SKM-1 treated with dmso at 0.1 percent for 144 hours (cell line): ENCODE results near the gene UBALD2.
"Not testable (repeated sequence)": the region's sequence is repeated elsewhere in the genome, so short reads cannot be mapped to it uniquely, and the experiment has no call there.

Experiments used
- DNase-seq: peaks from one replicate; lab custom pipeline; 2025; ENCODE audit not compliant: unreplicated experiment; lab: John Stamatoyannopoulos, UW

The UBALD2 gene

DNA sequence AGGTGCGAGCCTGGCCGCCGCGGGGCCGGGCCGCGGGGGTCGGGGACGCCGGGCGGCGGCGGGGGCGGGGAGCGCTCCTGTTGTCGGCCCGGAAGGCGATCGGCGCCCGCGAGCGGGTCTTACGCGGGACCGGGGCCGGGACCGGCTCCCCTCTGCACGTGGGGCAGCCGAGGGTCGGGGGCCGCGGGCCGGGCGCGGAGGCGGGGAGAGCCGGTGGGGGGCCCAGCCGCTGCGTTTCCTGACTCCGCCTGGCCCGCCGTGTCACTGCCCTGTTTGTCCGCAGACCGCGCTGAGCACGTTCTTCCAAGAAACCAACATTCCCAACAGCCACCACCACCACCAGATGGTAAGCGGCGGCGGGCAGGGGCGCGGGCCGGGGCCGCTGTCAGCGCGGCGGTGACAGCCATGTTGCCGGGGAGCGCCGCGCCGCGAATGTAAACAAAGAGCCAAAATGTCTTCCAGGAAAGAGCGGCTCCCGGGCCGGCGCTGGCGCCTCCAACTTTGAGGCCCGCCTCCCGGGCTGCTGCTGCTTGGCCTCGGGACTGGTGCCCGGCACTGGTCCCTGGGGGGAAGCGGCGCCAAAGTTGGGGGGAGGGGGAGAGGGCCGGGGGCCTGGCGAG, 586 bp downstream of the UBALD2 start:
- DNase-seq, result peak; percentile 6

DNA sequence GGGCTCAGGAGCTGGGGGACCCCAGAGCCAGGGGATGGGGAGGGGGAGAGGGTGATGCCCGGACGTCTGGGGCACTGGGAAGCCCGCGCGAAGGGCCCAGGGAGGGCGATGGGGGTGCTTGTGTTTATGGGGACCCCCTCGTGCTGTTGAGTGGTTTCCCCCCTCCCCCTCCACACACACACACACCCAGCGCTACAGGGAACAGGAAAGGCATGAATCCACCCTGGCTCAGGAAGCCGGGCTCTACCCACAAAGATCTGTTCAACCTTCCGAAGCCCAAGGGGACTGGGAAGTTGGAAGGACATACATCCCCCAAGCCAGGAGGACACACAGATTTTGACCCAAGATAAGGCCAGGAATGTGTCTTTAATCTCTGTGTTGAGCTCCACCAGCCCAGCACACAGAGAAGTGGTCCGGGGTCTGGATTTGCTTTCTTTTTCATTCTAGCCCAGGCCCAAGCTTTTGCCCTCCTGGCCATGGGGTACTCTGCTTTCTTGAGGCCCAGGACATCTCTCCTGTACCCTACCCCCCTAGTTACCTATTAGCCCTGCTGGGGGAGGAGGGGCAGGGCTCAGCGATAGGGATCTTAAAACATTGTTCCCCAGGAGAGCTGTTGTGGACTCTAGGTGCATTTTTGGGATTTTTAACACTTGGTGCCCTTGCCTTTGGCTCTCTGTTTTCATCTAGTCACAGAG, 1.2 kb downstream of the UBALD2 start:
- DNase-seq, result no peak

GRCh38 chr17:76267051-76267576, 2.0 kb downstream of the UBALD2 start:
- no peak for DNase-seq

- DNase-seq, result not testable (repeated sequence)
These were observed 2.4 kb downstream of the UBALD2 start for GRCh38 chr17:76267581-76268001.

DNA sequence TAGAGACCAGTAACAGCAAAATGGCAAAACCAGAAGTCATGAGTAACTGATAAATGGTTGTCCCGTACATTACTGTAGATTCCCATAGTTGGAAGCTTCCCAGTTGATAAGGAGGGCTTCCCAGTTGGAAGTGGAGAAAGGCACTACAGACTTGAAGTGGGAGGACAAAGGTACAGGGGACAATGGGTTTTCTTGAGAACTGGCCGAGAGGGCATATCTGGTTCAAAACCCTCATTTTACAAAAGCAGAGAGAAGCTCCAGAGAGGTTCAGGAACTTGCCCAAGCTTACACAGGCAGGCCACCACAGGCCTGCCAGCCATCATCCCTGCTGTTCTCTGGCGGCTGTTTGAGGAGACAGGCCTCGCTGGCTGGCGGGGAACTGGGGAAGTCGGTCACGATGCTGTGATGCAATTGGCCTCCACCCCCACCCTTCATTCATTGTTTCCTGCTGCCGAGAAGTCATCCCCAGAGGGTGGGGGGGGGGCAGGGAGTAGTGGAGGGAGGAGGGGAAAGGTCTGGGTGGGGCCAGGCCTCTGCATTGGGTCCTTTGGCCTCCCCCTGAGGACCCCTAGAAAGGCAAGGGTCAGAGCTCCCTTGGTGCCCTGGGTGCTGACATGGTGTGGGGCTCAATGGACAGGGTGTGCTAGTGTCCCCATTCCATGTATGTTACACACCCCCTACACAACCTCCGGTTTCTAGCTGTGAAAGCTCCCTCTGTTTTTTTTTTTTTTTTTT, 3.0 kb downstream of the UBALD2 start:
- DNase-seq, result peak; percentile 87

GRCh38 chr17:76268991-76269981, 4.1 kb downstream of the UBALD2 start:
- DNase-seq, result no peak

GRCh38 chr17:76270127-76270592, 5.0 kb downstream of the UBALD2 start:
- DNase-seq, result no peak

DNA sequence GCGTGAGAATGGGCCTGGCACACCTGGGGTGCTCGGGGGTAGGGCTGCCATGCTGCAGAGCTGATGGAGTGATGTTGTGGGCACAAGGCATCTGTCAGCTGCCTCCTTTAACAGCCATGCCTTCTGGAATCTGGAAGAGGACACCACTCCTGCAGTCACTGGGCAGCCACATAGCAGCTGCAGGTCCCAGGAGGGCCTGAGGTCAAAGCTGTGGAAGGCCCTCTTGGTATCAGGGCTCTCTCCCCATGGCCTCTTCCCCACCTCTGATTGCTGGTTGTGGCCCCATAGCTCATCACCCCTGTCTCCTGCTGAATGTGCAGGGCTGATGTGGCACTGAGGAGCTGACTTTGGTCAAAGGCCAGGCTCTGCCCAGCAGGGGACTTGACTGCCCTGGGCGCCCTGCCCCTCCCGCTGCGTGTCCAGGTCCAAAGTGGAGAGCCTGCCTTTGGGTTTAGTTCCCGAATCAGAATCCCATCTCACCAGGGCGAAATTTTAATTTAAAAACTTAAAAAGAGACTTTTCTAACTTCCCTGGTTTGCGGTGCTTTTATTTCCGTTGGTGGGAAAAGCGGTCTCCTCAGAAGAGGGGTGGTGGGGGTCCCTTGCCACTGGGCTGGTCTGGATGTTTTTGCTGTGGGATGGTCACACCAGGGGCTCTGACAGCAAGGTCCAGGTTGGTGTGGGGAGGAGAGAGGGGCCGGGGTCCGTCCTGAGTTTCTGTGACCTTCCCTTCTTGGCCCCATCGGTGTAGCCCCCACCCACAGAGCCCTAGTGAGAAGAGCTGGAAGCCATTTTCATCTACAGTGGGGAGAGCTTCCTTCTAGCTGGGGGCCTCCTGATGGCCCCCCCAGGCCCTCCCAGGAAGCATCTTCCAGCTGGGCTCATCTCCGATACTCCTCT, 5.9 kb downstream of the UBALD2 start:
- no peak for DNase-seq

GRCh38 chr17:76271669-76272540, 6.8 kb downstream of the UBALD2 start:
- DNase-seq, result no peak

- DNase-seq, result no peak
These were observed 7.6 kb downstream of the UBALD2 start for GRCh38 chr17:76272541-76273444.

- DNase-seq, result no peak
These were observed 8.4 kb downstream of the UBALD2 start for GRCh38 chr17:76273445-76274111.

GRCh38 chr17:76274112-76274956, 9.2 kb downstream of the UBALD2 start:
- no peak for DNase-seq

- DNase-seq, result no peak
These were observed 10.4 kb downstream of the UBALD2 start for GRCh38 chr17:76275382-76276068.

- no peak for DNase-seq
These were observed 10.9 kb downstream of the UBALD2 start for GRCh38 chr17:76276069-76276431.

DNA sequence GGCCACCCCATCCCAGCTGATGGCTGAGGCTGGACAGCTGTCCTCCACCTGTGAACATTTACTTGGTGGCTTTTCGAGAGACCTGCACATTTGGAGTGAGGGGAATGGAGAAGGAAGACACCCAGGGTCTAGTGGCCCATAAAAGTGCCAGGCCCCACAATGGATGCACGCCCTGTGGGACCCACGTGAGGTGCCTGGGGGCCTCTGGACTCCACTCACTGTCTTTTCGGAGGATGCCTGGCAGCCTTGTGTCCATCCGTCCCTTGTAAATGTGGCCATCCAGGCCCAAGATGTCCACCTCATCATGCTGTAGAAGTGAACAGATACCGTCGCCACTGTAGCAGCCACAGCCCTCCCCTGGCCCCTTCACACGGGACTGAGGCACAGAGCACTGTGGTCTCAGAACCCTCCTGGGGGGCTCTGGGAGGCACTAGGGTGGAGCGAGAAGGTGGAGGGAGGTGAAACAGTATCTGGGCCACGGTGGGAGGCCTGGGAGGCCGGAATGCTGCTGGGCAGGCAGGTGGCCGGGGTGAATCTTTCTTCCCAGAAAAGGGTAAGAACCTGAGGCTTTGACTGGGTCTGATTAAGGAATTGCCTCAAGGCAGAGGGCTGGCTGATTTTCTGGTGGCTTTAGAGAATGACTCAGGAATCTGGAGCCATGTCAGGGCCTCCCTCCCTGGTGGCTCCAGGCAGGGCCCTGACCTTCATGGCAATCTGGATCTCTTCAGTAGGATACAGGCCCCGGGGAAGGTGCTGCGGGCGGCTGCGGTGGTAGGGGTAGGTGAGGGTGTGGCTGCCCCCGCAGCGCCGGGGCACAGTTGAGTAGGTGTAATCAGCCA, 11.5 kb downstream of the UBALD2 start:
- DNase-seq, result no peak
